PC-3 (cell line): Measurements from ENCODE around the gene NEK1. TPM values are rescaled to one million over a fixed set of nuclear protein-coding genes. Genes with fewer than 3 reads are reported as not detected.

Experiments used
- ATAC-seq: fragments of 200-7000 bp; cut with Tn5 transposase; 2 replicates; pipeline ENCODE4 v1.9.1; 2020; ENCODE audit warnings: mild to moderate bottlenecking, moderate library complexity
- BruUV-seq: library from RNA; stranded (reverse); fragments of 400-500 nt; replicated peaks from 2 replicates; lab custom pipeline; 2021; lab: Mats Ljungman, UMichigan
- CTCF ChIA-PET: fragments of 300-600 bp; sonication (Branson Sonifier 250); formaldehyde crosslinking; loops from one replicate; lab custom pipeline; 2022; ENCODE audit warnings: antibody characterized with exemption; lab: Charles Lee
- POLR2A ChIA-PET: fragments of 300-600 bp; sonication (Branson Sonifier 250); formaldehyde crosslinking; loops from one replicate; lab custom pipeline; 2022; ENCODE audit warnings: antibody characterized with exemption; ENCODE audit not compliant: unreplicated experiment; lab: Charles Lee
- DNase-seq: peaks from one replicate; pipeline ENCODE4 v3.0.0-alpha.2; 2015
- H2AFZ ChIP-seq: fragments of 300-600 bp; sonication (generic); 2 replicates; pipeline ENCODE4 v1.6.0; 2016; ENCODE audit warnings: antibody characterized with exemption, low read length
- H3F3A ChIP-seq: fragments of 300-600 bp; sonication (generic); one replicate; pipeline ENCODE4 v1.6.0; 2017; ENCODE audit warnings: antibody characterized with exemption, low read length, control low read depth, mild to moderate bottlenecking; ENCODE audit not compliant: unreplicated experiment
- H3K27ac ChIP-seq: fragments of 300-600 bp; sonication (generic); 2 replicates; pipeline ENCODE4 v1.5.1; 2016; ENCODE audit warnings: mild to moderate bottlenecking, low read length
- H3K27me3 ChIP-seq: fragments of 300-600 bp; sonication (generic); 2 replicates; pipeline ENCODE4 v1.6.1; 2016; ENCODE audit warnings: low read length, mixed read lengths
- H3K36me3 ChIP-seq: fragments of 300-600 bp; sonication (generic); 2 replicates; pipeline ENCODE4 v1.6.1; 2016; ENCODE audit warnings: low read depth, mixed run types, low read length, mixed read lengths
- H3K4me1 ChIP-seq: fragments of 300-600 bp; sonication (generic); 2 replicates; pipeline ENCODE4 v1.5.1; 2016; ENCODE audit warnings: low read length; ENCODE audit not compliant: insufficient read depth
- H3K4me2 ChIP-seq: fragments of 300-600 bp; sonication (generic); 2 replicates; pipeline ENCODE4 v1.6.0; 2016; ENCODE audit warnings: low read length
- H3K4me3 ChIP-seq: fragments of 300-600 bp; sonication (generic); 2 replicates; pipeline ENCODE4 v1.5.1; 2016; ENCODE audit warnings: mild to moderate bottlenecking, low read length, mixed read lengths
- H3K79me2 ChIP-seq: fragments of 300-600 bp; sonication (generic); 2 replicates; pipeline ENCODE4 v1.6.1; 2017; ENCODE audit warnings: low read length, mixed read lengths
- H3K9ac ChIP-seq: fragments of 300-600 bp; sonication (generic); 2 replicates; pipeline ENCODE4 v1.6.0; 2016; ENCODE audit warnings: mild to moderate bottlenecking, low read length
- H3K9me2 ChIP-seq: fragments of 300-600 bp; sonication (generic); replicated peaks from 2 replicates; pipeline ENCODE4 v1.6.1; 2016; ENCODE audit warnings: mixed run types, low read length, mixed read lengths
- H3K9me3 ChIP-seq: fragments of 300-600 bp; sonication (generic); 2 replicates; pipeline ENCODE4 v1.6.1; 2016; ENCODE audit warnings: low read length, mixed read lengths
- H4K20me1 ChIP-seq: fragments of 300-600 bp; sonication (generic); 2 replicates; pipeline ENCODE4 v1.6.1; 2016; ENCODE audit warnings: low read length, mixed read lengths
- EZH2 ChIP-seq: fragments of 300-600 bp; sonication (generic); IDR thresholded peaks from one replicate; pipeline ENCODE4 v1.6.1; 2017; ENCODE audit warnings: antibody characterized with exemption, mild to moderate bottlenecking, low read length; ENCODE audit not compliant: unreplicated experiment
- EZH2phosphoT487 ChIP-seq: fragments of 300-600 bp; sonication (generic); IDR thresholded peaks from 2 replicates; pipeline ENCODE4 v1.6.1; 2018; ENCODE audit warnings: mild to moderate bottlenecking, antibody characterized with exemption, low read length, borderline replicate concordance
- intact Hi-C: fragments of 100-400 bp; cut with micrococcal nuclease; formaldehyde crosslinking; loops from 2 replicates; pipeline ENCODE4 v1.9.0; 2023
- total RNA-seq: library from RNA; depleted of rRNA; stranded (reverse); fragments of >200 nt; gene quantifications from 2 replicates; pipeline ENCODE4 v1.2.3, GENCODE V29; 2014
- TF ChIP-seq, protein P1 (sequence below): fragments of 300-600 bp; sonication (generic); conservative IDR thresholded peaks from 2 replicates; pipeline ENCODE4 v1.5.1; 2017; ENCODE audit warnings: antibody characterized with exemption, low read depth, mild to moderate bottlenecking, low read length

NEK1 gene
- total RNA-seq, 1 experiment from 2014 or later: 4.3 TPM

DNA sequence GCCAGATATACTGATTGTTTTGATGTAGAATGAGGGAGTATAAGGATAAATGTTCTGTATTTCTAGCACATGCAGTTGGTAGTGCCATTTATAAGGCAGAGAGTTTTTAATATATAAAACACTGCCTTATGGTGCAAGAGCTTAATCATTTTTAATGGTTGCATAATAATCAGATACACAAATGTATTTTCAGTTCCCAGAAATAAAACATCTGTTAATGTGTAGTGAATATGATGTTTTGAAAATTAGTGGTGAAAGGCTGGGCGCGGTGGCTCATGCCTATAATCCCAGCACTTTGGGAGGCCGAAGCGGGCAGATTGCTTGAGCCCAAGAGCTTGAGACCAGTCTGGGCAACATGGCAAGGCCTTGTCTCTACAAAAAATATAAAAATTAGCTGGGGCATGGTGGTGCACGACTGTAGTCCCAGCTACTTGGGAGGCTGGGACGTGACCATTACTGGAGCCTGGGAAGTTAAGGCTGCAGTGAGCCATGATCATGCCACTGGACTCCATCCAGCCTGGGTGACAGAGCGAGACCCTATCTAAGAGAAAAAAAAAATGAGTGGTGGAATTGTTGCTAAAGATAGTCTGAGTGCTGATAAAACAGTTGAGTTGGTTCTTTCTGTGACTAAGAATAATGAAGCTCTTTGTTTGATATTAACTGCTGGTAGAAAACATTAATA lies 37.3 kb upstream of the NEK1 start:
- H3K9me3 ChIP-seq: no peaks in the 10 kb centered on the region
- no peak overlapping the region for H3K27ac ChIP-seq
- H3K36me3 ChIP-seq: no peaks in the 10 kb centered on the region
- no peak overlapping the region for H3K9ac ChIP-seq
- no TSS peak for BruUV-seq
- H3K4me1 ChIP-seq: no peaks in the 10 kb centered on the region
- ChIA-PET POLR2A (no interaction called here), CTCF (no interaction called here)
- no peak overlapping the region for H2AFZ ChIP-seq
- H3K4me3 ChIP-seq: no peak overlapping the region
- H3K4me2 ChIP-seq: no peak overlapping the region
- H4K20me1 ChIP-seq: no peaks in the 10 kb centered on the region
- H3K27me3 ChIP-seq: no peaks in the 10 kb centered on the region
- DNase-seq: no peak
- H3K79me2 ChIP-seq: no peaks in the 10 kb centered on the region
- H3F3A ChIP-seq: no peaks in the 10 kb centered on the region
- intact Hi-C loops: no loop called here
- H3K9me2 ChIP-seq: no peaks in the 10 kb centered on the region
- TF ChIP-seq, protein P1, sequence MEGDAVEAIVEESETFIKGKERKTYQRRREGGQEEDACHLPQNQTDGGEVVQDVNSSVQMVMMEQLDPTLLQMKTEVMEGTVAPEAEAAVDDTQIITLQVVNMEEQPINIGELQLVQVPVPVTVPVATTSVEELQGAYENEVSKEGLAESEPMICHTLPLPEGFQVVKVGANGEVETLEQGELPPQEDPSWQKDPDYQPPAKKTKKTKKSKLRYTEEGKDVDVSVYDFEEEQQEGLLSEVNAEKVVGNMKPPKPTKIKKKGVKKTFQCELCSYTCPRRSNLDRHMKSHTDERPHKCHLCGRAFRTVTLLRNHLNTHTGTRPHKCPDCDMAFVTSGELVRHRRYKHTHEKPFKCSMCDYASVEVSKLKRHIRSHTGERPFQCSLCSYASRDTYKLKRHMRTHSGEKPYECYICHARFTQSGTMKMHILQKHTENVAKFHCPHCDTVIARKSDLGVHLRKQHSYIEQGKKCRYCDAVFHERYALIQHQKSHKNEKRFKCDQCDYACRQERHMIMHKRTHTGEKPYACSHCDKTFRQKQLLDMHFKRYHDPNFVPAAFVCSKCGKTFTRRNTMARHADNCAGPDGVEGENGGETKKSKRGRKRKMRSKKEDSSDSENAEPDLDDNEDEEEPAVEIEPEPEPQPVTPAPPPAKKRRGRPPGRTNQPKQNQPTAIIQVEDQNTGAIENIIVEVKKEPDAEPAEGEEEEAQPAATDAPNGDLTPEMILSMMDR: no peak
- TF ChIP-seq EZH2phosphoT487 (no peak), EZH2 (no peak)
- ATAC-seq: no peak

DNA sequence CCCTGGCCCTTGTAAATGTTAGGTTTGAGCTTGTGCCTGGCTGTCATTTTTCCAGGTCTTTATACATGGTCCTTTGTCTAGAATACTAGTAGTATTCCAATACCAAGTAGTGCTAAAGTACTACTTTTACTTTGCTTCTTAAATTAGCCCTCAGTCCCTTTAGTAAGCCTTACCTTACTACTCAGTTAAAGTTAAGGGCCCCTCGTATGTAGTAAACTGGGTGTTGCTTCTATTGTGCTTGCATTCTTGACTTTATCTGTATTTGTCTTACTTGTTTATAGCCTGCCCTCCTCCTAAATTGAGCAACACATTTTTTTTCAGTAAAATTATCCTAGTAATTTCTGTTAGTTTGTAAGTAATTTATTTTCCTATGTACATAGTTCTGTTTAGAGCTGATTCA lies 33.2 kb upstream of the NEK1 start:
- ATAC-seq: no peak
- no peak overlapping the region for H3K4me2 ChIP-seq
- CTCF ChIA-PET: no interaction called here

DNA sequence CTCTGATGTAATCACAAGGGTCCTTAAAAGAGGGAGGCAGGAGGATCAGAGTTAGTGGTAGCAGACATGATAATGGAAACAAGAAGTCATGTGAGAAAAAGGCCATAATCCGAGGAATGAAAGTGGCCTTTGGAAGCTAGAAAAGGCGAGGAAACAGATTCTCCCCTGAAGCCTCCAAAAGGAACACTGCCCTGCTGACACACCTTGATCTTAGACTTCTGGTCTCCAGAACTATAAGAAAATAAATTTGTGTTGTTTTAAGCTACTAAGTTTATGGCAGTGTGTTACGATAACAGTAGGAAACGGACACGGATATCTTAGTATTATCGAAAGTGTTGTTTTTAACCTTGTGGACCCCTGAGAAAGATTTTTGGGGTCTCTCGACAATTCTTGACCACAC lies 32.4 kb upstream of the NEK1 start:
- Histone ChIP-seq H3K9me2 (no peaks in the 10 kb centered on the region), H3K79me2 (no peaks in the 10 kb centered on the region), H3F3A (no peaks in the 10 kb centered on the region), H4K20me1 (no peaks in the 10 kb centered on the region), H3K27ac (no peak overlapping the region), H3K4me3 (no peak overlapping the region), H3K4me1 (no peaks in the 10 kb centered on the region), H3K27me3 (no peaks in the 10 kb centered on the region), H2AFZ (no peak overlapping the region), H3K36me3 (no peaks in the 10 kb centered on the region), H3K9me3 (no peaks in the 10 kb centered on the region), H3K9ac (no peak overlapping the region), H3K4me2 (no peak overlapping the region)
- CTCF ChIA-PET: no interaction called here
- intact Hi-C loops: no loop called here
- no TSS peak for BruUV-seq
- ATAC-seq (no peak), DNase-seq (no peak)
- POLR2A ChIA-PET: no interaction called here
- TF ChIP-seq, protein P1: no peak
- TF ChIP-seq EZH2phosphoT487 (no peak), EZH2 (no peak)

More for the DNA sequence above, 33.2 kb upstream of the NEK1 start:
- no TSS peak for BruUV-seq
- H3K27ac ChIP-seq: no peak overlapping the region
- DNase-seq: no peak
- H3K27me3 ChIP-seq: no peaks in the 10 kb centered on the region
- no peak overlapping the region for H3K4me3 ChIP-seq
- no peaks in the 10 kb centered on the region for H3K79me2 ChIP-seq
- no peak overlapping the region for H2AFZ ChIP-seq
- TF ChIP-seq EZH2 (no peak), EZH2phosphoT487 (no peak)
- TF ChIP-seq, protein P1: no peak
- no peaks in the 10 kb centered on the region for H4K20me1 ChIP-seq
- H3K36me3 ChIP-seq: no peaks in the 10 kb centered on the region
- intact Hi-C loops: no loop called here
- no peaks in the 10 kb centered on the region for H3K9me2 ChIP-seq
- H3K9ac ChIP-seq: no peak overlapping the region
- no peaks in the 10 kb centered on the region for H3F3A ChIP-seq
- no peaks in the 10 kb centered on the region for H3K4me1 ChIP-seq
- no peaks in the 10 kb centered on the region for H3K9me3 ChIP-seq
- POLR2A ChIA-PET: no interaction called here
